GM12873 (cell line): Measurements from ENCODE around the gene PPIL6.

Experiments used
- CTCF ChIP-seq: IDR thresholded peaks from 2 replicates; pipeline ENCODE4 v1.5.1; 2012; ENCODE audit warnings: low read depth, mild to moderate bottlenecking, moderate library complexity, low read length, control low read depth; ENCODE audit not compliant: insufficient read depth; ENCODE audit errors: missing control alignments

Gene PPIL6

GRCh38 chr6:109381747-109382575 is 58.5 kb downstream of the PPIL6 start, which contains the start of gene CD164:
TSS of gene CD164 (minus strand) at chr6:109382467. CDS start at chr6:109382378, 89 bp downstream.
- no peak for TF ChIP-seq CTCF

- TF ChIP-seq CTCF: no peak
Observed at GRCh38 chr6:109381061-109381746, 59.2 kb downstream of the PPIL6 start.

GRCh38 chr6:109379711-109380110 is 60.7 kb downstream of the PPIL6 start:
- TF ChIP-seq CTCF: no peak

GRCh38 chr6:109377717-109378116 is 62.7 kb downstream of the PPIL6 start:
- no peak for TF ChIP-seq CTCF

GRCh38 chr6:109374326-109374892 is 66.0 kb downstream of the PPIL6 start:
- no peak for TF ChIP-seq CTCF

GRCh38 chr6:109373762-109374161 is 66.7 kb downstream of the PPIL6 start:
- TF ChIP-seq CTCF: no peak

GRCh38 chr6:109373331-109373730 is 67.1 kb downstream of the PPIL6 start:
- no peak for TF ChIP-seq CTCF
